ENCODE measurements around the gene ZNF236. TPM values are rescaled to one million over a fixed set of nuclear protein-coding genes. Genes with fewer than 3 reads are reported as not detected.

The ZNF236 gene
- total RNA-seq, 1 donor from 2014 or later = 11.5 TPM

- TF ChIP-seq, protein P1, sequence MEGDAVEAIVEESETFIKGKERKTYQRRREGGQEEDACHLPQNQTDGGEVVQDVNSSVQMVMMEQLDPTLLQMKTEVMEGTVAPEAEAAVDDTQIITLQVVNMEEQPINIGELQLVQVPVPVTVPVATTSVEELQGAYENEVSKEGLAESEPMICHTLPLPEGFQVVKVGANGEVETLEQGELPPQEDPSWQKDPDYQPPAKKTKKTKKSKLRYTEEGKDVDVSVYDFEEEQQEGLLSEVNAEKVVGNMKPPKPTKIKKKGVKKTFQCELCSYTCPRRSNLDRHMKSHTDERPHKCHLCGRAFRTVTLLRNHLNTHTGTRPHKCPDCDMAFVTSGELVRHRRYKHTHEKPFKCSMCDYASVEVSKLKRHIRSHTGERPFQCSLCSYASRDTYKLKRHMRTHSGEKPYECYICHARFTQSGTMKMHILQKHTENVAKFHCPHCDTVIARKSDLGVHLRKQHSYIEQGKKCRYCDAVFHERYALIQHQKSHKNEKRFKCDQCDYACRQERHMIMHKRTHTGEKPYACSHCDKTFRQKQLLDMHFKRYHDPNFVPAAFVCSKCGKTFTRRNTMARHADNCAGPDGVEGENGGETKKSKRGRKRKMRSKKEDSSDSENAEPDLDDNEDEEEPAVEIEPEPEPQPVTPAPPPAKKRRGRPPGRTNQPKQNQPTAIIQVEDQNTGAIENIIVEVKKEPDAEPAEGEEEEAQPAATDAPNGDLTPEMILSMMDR (IDR thresholded peaks at IDR 0.05) = no peak
- no peak for TF ChIP-seq EZH2phosphoT487 (IDR thresholded peaks at IDR 0.05)
- no peak for TF ChIP-seq EZH2 (IDR thresholded peaks at IDR 0.05)
- Mint-ChIP-seq H3K27me3 (ENCODE audit: insufficient read depth, low read depth) (no peaks in the 10 kb centered on the region), H3K9me3 (peaks cover 4% of the 10 kb centered on the region), H3K4me3 (no peak overlapping the region), H3K4me1 (peaks cover 20% of the 10 kb centered on the region), H3K36me3 (no peaks in the 10 kb centered on the region), H3K27ac (no peak overlapping the region)
- Histone ChIP-seq H3K27ac (no peak overlapping the region), H3F3A (ENCODE audit: low read depth) (peaks cover 6% of the 10 kb centered on the region), H3K9me3 (ENCODE audit: low read depth) (no peaks in the 10 kb centered on the region), H3K27me3 (no peaks in the 10 kb centered on the region), H4K20me1 (ENCODE audit: low read depth) (no peaks in the 10 kb centered on the region), H3K4me1 (peaks cover 29% of the 10 kb centered on the region), H3K4me3 (no peak overlapping the region), H2AFZ (replicated peaks) (peak overlapping the region; percentile 92), H3K9ac (no peak overlapping the region), H3K79me2 (ENCODE audit: low read depth) (no peaks in the 10 kb centered on the region), H3K4me2 (peak overlapping the region; percentile 35), H3K36me3 (no peaks in the 10 kb centered on the region)
- DNase-seq (ENCODE audit: low spot score) = no peak
Measured at GRCh38 chr18:76996429-76996828, 174.1 kb downstream of the ZNF236 start.

- Mint-ChIP-seq H3K9me3 (peaks cover 4% of the 10 kb centered on the region), H3K27ac (no peak overlapping the region), H3K36me3 (no peaks in the 10 kb centered on the region), H3K4me1 (peaks cover 18% of the 10 kb centered on the region), H3K4me3 (no peak overlapping the region), H3K27me3 (ENCODE audit: insufficient read depth, low read depth) (no peaks in the 10 kb centered on the region)
- H3K9me3 ChIP-seq (ENCODE audit: low read depth) = no peaks in the 10 kb centered on the region
- H3K79me2 ChIP-seq (ENCODE audit: low read depth) = no peaks in the 10 kb centered on the region
- H3K27ac ChIP-seq = no peak overlapping the region
- H3K4me2 ChIP-seq = no peak overlapping the region
- H2AFZ ChIP-seq (replicated peaks) = no peak overlapping the region
- H3K9ac ChIP-seq = no peak overlapping the region
- DNase-seq (ENCODE audit: low spot score) = no peak
- no peak overlapping the region for H3K4me3 ChIP-seq
- no peaks in the 10 kb centered on the region for H3K27me3 ChIP-seq
- H3K36me3 ChIP-seq = no peaks in the 10 kb centered on the region
- H3K4me1 ChIP-seq = peaks cover 19% of the 10 kb centered on the region
- peaks cover 3% of the 10 kb centered on the region for H3F3A ChIP-seq (ENCODE audit: low read depth)
- no peaks in the 10 kb centered on the region for H4K20me1 ChIP-seq (ENCODE audit: low read depth)
- TF ChIP-seq EZH2phosphoT487 (IDR thresholded peaks at IDR 0.05) = no peak
- TF ChIP-seq, protein P1 (IDR thresholded peaks at IDR 0.05) = no peak
- no peak for TF ChIP-seq EZH2 (IDR thresholded peaks at IDR 0.05)
Measured at GRCh38 chr18:76997951-76998808, 175.8 kb downstream of the ZNF236 start.

GRCh38 chr18:76999077-76999476, 176.7 kb downstream of the ZNF236 start:
- no peaks in the 10 kb centered on the region for H3K27me3 ChIP-seq
- Mint-ChIP-seq H3K4me1 (peaks cover 23% of the 10 kb centered on the region), H3K27me3 (ENCODE audit: insufficient read depth, low read depth) (no peaks in the 10 kb centered on the region), H3K27ac (no peak overlapping the region), H3K4me3 (no peak overlapping the region), H3K9me3 (peaks cover 4% of the 10 kb centered on the region), H3K36me3 (no peaks in the 10 kb centered on the region)
- DNase-seq (ENCODE audit: low spot score) = no peak
- no peaks in the 10 kb centered on the region for H4K20me1 ChIP-seq (ENCODE audit: low read depth)
- peaks cover 3% of the 10 kb centered on the region for H3F3A ChIP-seq (ENCODE audit: low read depth)
- H3K79me2 ChIP-seq (ENCODE audit: low read depth) = no peaks in the 10 kb centered on the region
- no peak for TF ChIP-seq EZH2 (IDR thresholded peaks at IDR 0.05)
- TF ChIP-seq, protein P1 (IDR thresholded peaks at IDR 0.05) = no peak
- TF ChIP-seq EZH2phosphoT487 (IDR thresholded peaks at IDR 0.05) = no peak
- H3K4me1 ChIP-seq = peaks cover 19% of the 10 kb centered on the region
- no peaks in the 10 kb centered on the region for H3K9me3 ChIP-seq (ENCODE audit: low read depth)
- H3K4me3 ChIP-seq = no peak overlapping the region
- H3K9ac ChIP-seq = no peak overlapping the region
- no peak overlapping the region for H3K27ac ChIP-seq
- H3K36me3 ChIP-seq = no peaks in the 10 kb centered on the region
- no peak overlapping the region for H2AFZ ChIP-seq (replicated peaks)
- no peak overlapping the region for H3K4me2 ChIP-seq

All from neural progenitor cell (in vitro differentiated cells).